ENCODE results near the gene TIMP3.

The TIMP3 gene

DNA sequence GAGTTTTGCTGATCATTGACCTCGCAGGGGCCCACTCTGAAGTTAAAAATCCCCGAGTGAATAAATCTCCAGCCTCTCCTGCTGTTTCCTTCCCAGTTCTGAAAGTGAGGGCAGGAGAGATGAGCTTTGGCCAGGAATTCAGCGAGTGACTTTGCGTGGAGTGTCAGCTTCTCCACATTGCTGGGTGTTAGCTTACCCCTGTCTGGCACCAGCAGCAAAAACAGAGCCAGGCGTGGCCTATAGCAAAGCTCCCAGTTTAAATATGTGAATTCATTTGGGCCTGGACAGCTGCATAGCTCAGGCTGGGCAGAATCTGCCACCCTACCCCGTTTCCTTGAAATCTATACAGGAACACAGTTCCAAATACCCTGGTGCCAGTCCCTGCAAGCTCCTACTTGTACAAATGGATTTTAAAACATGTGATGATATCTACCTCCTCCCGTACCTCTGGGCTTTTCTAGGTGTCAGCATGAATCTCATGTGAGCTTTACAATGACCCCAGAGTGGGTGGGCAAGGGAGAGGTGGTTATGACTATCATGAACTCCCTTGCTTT, 25.6 kb downstream of the TIMP3 start:
- H3K4me1 Mint-ChIP-seq (ENCODE audit: low read depth) = peaks cover 5% of the 10 kb centered on the region
- no peaks in the 10 kb centered on the region for H3K36me3 Mint-ChIP-seq (ENCODE audit: low read depth)
- H3K4me3 Mint-ChIP-seq = no peak overlapping the region
- no peaks in the 10 kb centered on the region for H3K9me3 Mint-ChIP-seq
- no peaks in the 10 kb centered on the region for H3K27me3 Mint-ChIP-seq
- H3K27ac Mint-ChIP-seq = no peak overlapping the region

DNA sequence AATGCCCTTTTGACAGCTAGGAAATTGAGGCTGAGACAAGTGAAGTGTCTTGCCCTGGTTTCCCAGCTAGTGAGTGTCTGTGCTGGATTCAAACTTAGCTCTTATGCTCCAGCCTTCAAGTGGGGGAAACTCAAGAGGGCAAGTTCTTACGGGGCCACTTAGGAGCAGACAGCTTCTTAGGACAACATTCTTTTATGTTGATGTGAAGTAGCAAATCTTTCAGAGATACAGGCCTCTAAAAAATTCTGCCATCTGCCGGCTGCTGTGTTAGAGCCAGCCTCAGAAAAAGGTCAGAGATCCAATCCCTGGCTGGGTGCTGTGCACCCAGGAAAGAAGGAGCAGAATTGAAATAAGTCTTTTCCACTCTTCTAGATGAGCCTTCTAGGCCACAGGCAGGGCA, 26.6 kb downstream of the TIMP3 start:
- Mint-ChIP-seq H3K27ac (no peak overlapping the region), H3K9me3 (no peaks in the 10 kb centered on the region), H3K4me3 (no peak overlapping the region), H3K4me1 (ENCODE audit: low read depth) (peaks cover 10% of the 10 kb centered on the region), H3K27me3 (no peaks in the 10 kb centered on the region), H3K36me3 (ENCODE audit: low read depth) (no peaks in the 10 kb centered on the region)

DNA sequence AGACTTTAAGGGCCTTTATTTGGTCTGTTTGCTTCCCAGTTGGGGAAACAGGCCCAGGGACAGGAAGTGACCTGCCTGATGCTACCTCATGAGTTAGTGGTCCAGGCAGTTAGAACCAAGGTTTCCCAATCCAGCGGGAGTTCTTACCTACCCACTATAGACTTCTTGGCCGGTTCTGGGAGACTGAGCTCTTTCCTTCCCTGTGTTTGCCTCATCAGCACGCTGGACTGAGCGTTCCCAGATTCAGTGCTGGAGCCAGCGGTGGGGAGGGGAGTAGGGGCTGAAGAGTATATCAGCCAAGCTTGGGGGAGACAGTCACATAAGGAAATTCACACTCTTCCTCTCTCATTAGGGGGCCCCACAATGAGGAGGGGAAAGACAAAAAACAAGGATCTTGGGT, 27.1 kb downstream of the TIMP3 start:
- Mint-ChIP-seq H3K27me3 (no peaks in the 10 kb centered on the region), H3K4me3 (no peak overlapping the region)

DNA sequence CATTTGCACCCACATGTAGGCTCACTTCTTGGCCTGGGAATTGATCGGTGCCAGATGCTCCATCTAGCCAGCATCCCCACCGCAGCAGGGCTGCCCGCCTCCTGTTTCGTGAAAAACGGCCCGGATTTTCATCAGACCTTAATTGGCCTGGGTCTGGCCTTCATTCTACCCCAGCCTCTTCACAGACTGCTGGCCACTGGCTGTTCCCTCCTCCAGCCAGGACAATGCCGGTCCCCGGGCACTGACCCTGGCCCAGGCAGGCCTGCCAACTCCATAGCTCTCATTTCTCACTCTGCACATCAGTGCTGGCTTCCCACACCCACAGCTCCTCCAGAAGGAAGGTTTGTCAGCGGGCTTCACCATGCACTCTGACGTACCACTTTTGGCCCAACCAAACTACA, 27.9 kb downstream of the TIMP3 start:
- Mint-ChIP-seq H3K27ac (no peak overlapping the region), H3K4me3 (no peak overlapping the region), H3K27me3 (no peaks in the 10 kb centered on the region), H3K4me1 (ENCODE audit: low read depth) (peaks cover 10% of the 10 kb centered on the region), H3K9me3 (no peaks in the 10 kb centered on the region), H3K36me3 (ENCODE audit: low read depth) (no peaks in the 10 kb centered on the region)

More for the DNA sequence above, 27.1 kb downstream of the TIMP3 start:
- H3K4me1 Mint-ChIP-seq (ENCODE audit: low read depth) = peaks cover 10% of the 10 kb centered on the region
- H3K27ac Mint-ChIP-seq = no peak overlapping the region
- no peaks in the 10 kb centered on the region for H3K9me3 Mint-ChIP-seq
- H3K36me3 Mint-ChIP-seq (ENCODE audit: low read depth) = no peaks in the 10 kb centered on the region

DNA sequence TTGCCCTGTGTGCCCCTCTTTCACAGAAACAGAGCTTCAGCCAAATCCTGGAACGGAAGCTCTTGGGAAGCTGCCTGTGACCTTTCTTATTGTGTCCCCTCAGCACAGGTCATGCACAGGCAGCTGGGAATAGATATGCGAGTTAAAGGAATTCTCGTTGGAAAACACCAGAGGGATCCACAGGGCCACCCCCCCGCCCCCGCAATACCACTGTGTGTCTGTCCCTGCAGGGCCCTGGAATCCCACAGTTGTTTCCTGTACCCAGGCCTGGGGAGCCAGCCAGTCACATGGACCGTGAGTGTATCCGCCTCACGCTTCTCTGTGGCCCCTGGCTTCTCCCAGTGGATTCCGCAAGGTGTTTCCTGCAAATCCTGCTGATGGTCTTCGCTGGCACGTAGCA, 29.0 kb downstream of the TIMP3 start:
- no peaks in the 10 kb centered on the region for H3K9me3 Mint-ChIP-seq
- no peaks in the 10 kb centered on the region for H3K36me3 Mint-ChIP-seq (ENCODE audit: low read depth)
- H3K27ac Mint-ChIP-seq = no peak overlapping the region
- H3K27me3 Mint-ChIP-seq = no peaks in the 10 kb centered on the region
- H3K4me1 Mint-ChIP-seq (ENCODE audit: low read depth) = peaks cover 10% of the 10 kb centered on the region
- H3K4me3 Mint-ChIP-seq = no peak overlapping the region

DNA sequence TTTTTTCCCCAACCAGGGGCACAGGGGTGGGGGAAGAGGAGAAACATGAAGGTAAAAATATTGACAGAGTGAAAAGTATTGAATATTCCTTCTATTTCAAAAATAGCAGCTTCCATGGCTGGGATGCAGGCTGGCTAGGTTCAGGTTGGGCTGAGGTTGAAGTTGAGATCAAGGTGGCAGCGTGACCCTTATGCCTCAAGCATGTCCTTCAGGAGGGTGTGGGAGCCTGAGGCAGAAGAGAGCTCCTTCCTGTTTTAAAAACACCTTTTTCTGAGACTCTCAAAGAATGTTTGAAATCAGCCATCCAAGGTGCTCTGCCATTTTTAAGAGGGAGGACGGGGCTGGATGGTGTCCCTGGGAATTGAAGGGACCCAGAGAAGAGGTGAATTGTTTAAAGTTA, 29.5 kb downstream of the TIMP3 start:
- no peak overlapping the region for H3K27ac Mint-ChIP-seq
- H3K9me3 Mint-ChIP-seq = no peaks in the 10 kb centered on the region
- peaks cover 10% of the 10 kb centered on the region for H3K4me1 Mint-ChIP-seq (ENCODE audit: low read depth)
- no peaks in the 10 kb centered on the region for H3K27me3 Mint-ChIP-seq
- H3K36me3 Mint-ChIP-seq (ENCODE audit: low read depth) = no peaks in the 10 kb centered on the region
- no peak overlapping the region for H3K4me3 Mint-ChIP-seq

DNA sequence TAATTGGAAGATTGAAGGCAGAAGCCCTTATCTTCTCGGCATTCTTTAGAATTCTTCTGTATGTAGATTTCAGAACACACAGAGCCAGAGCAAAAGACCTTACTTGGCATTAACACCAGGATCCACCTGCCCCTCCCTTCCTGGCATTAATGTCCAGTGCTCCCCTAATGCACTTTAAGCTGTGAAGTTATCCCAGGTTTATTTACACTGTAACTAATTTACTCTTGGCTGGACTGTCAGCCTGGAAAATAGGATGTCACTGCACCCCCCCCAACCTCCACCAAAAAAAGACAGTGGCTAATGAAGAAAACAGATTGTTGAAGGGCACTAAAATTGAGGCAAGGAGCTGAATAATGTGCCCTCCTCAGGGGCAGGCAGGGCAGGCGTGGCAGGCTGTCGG, 30.1 kb downstream of the TIMP3 start:
- Mint-ChIP-seq H3K27me3 (no peaks in the 10 kb centered on the region), H3K4me1 (ENCODE audit: low read depth) (peaks cover 10% of the 10 kb centered on the region), H3K9me3 (no peaks in the 10 kb centered on the region), H3K36me3 (ENCODE audit: low read depth) (no peaks in the 10 kb centered on the region), H3K27ac (no peak overlapping the region), H3K4me3 (no peak overlapping the region)

DNA sequence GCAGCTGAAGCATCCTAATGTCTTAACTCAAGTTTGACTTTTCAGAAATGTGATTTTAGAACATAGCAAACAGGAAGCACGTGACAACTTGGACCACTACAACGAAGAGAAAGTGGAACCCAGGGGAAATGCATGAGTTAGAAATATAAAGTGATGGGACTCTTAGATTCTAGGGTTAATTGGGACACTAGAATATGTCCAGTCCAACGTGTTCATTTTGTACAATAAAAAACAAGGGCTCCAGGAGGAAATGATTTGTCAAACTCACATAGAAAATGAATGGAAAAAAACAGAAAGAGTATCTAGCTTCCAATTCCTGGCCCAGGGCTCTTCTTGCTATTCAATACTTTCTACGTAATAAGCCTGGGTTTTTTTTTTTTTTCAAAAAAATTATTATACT, 30.7 kb downstream of the TIMP3 start:
- Mint-ChIP-seq H3K36me3 (ENCODE audit: low read depth) (no peaks in the 10 kb centered on the region), H3K27me3 (no peaks in the 10 kb centered on the region), H3K4me3 (no peak overlapping the region), H3K27ac (no peak overlapping the region), H3K4me1 (ENCODE audit: low read depth) (peaks cover 10% of the 10 kb centered on the region), H3K9me3 (no peaks in the 10 kb centered on the region)

DNA sequence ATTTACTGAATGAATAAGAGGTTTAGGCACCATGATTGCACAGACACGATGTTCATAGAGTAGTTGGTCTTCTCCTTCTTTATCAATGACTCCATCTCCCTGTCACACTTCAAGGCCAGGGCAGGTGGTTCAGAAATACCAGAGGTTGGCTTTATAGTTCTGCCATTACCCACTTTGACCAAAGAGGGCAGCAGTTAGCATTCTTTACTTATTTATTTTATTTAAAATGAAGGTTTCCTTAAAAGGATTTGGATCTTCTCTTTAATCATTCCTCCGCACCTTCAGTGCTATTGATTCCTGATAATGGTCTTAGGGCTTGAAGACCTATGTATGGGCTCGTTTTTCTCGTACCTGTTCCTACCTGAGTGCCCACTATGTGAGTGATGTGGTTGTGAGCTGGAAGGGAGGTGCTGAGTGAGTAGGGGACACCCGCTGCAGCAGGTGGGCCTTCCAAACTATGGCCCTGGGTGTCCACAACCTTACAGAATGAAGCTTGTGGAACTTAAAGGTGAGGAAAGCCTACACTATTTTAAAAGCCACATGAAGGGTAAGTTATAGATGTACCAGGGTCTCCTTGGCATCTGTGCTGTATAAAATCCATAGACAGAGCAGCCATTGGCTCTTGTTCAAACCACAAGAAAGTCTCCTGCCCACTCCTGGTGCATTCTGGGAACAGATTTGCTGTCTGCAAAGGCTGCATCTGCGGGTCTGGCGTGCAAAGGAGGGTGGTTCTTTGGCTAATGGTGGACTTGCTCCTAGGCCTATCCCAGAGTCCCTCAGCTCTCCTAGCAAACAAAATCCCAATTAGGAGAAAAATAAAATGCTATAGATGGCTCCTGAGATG, 35.0 kb downstream of the TIMP3 start:
- H3K27me3 Mint-ChIP-seq = no peaks in the 10 kb centered on the region
- H3K27ac Mint-ChIP-seq = no peak overlapping the region
- no peaks in the 10 kb centered on the region for H3K36me3 Mint-ChIP-seq (ENCODE audit: low read depth)
- H3K4me3 Mint-ChIP-seq = no peak overlapping the region
- peaks cover 10% of the 10 kb centered on the region for H3K4me1 Mint-ChIP-seq (ENCODE audit: low read depth)
- H3K9me3 Mint-ChIP-seq = no peaks in the 10 kb centered on the region

DNA sequence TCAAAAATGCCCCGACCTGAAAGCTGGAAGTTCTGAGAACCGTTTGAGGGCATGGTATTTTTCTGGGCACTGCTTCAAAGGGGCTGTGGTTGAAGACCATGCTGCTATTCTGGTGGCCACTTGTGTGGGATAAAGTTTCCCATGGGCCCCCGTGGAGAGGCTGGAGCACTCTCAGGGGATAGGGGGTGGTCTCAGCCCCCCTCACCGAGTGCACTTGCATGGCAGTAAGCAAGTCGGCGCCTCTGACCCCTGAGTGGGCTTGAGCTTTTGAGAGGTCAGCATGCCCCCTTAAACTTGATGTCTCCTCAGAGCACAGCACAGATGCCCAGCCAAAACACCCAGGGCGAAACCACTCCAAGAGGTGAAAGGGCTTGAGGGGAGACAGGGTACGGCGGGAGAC, 35.6 kb downstream of the TIMP3 start:
- H3K4me3 Mint-ChIP-seq = no peak overlapping the region
- H3K36me3 Mint-ChIP-seq (ENCODE audit: low read depth) = no peaks in the 10 kb centered on the region
- no peaks in the 10 kb centered on the region for H3K9me3 Mint-ChIP-seq
- no peak overlapping the region for H3K27ac Mint-ChIP-seq
- H3K4me1 Mint-ChIP-seq (ENCODE audit: low read depth) = peaks cover 5% of the 10 kb centered on the region
- no peaks in the 10 kb centered on the region for H3K27me3 Mint-ChIP-seq

DNA sequence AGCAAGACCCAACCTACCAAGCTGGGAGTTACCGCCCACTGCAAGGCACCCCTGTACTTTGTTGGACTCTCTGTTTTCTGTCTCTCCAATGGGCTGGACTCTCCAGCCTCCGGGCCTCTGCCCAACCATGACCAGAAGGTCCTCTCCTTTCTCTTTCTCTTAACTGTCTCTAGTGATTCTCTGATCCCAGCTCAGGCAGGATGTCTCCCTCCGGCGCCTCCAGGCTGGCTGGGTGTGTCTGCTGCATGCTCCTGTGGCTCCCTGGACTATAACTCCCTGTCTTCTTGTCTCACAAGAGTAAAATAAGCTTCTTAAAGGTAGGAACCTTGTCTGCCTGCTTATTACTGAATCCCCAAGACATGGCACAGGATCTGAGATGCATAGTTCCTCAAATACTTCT, 36.3 kb downstream of the TIMP3 start:
- Mint-ChIP-seq H3K27ac (no peak overlapping the region), H3K9me3 (no peaks in the 10 kb centered on the region), H3K4me3 (no peak overlapping the region), H3K27me3 (no peaks in the 10 kb centered on the region), H3K4me1 (ENCODE audit: low read depth) (peaks cover under 1% of the 10 kb centered on the region), H3K36me3 (ENCODE audit: low read depth) (no peaks in the 10 kb centered on the region)

DNA sequence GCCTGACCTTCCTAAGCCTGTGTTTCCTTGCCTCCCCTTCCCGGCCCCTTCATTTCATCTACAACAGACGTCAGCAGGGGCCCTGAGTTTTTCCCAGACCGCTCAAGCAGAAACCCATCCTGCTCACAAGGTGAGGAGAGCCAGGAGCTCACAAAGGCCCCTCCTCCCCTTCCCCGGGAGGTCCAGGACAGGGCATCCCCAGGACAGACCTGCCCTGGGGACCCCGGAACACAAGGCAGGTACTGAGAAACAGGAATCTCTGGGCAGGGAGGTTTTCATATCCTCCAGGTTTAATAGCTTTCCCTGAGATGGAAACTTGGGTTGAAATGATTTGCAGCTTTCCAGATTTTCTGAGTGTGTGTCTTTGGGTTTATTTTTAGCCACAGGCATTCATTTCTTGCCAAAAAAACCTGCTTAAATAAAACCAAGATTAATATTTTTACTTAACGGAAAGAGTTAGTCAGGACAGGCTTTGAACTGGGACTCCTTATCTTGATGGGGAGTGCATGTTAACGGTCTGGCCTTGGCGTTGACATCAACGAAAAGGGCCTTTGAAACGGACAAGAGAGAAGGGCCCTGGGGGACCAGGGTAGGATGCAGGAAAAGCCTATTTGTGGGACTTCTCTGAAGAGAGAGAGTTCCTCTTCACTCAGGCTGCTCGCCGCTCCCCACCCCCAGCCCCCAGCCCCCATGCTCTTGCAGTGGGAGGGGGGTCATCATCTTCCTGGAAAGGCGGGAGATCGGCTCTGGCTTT, 38.5 kb downstream of the TIMP3 start:
- Mint-ChIP-seq H3K9me3 (no peaks in the 10 kb centered on the region), H3K4me3 (no peak overlapping the region), H3K27ac (no peak overlapping the region), H3K36me3 (ENCODE audit: low read depth) (no peaks in the 10 kb centered on the region), H3K27me3 (no peaks in the 10 kb centered on the region), H3K4me1 (ENCODE audit: low read depth) (no peaks in the 10 kb centered on the region)

DNA sequence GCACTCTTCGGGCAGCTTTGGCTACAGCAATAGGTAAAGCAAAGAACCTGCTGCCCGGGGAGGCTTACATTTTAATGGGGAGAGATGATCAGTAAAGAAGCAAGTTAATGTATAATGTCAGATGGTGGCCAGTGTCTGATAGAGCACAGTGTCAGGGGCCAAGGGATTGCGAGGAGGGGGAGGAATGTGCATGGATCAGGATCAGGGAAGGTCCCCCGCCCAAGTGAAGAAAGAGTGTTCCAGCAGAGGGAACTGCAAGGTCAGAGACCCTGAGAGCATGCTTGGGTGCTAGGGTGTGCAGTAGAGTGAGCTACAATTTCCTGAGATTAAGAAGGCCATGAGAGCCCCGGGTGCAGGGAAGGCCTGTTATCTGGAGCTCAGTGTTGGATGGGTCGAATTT, 39.7 kb downstream of the TIMP3 start:
- no peaks in the 10 kb centered on the region for H3K36me3 Mint-ChIP-seq (ENCODE audit: low read depth)
- no peak overlapping the region for H3K27ac Mint-ChIP-seq
- H3K4me1 Mint-ChIP-seq (ENCODE audit: low read depth) = no peaks in the 10 kb centered on the region
- no peak overlapping the region for H3K4me3 Mint-ChIP-seq
- no peaks in the 10 kb centered on the region for H3K9me3 Mint-ChIP-seq
- no peaks in the 10 kb centered on the region for H3K27me3 Mint-ChIP-seq

DNA sequence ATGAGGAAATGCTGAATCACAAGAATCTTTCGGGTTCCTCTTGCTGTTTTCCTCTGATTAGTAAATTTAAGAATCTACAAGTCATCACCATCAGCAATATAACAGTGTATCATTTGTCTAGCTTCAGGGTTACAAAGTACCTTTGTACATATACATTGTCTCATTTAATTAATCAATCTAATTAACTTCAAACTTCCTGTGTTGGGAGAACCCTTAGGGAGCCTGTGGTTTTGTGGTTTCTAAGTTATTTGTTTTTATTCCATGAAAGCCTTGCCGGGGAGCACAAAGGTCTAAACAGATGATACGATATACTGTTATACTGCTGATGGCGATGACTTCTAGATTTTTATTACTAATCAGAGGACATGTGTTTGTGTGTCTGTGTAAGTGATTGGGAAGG, 41.0 kb downstream of the TIMP3 start:
- Mint-ChIP-seq H3K4me1 (ENCODE audit: low read depth) (no peaks in the 10 kb centered on the region), H3K27me3 (no peaks in the 10 kb centered on the region), H3K27ac (no peak overlapping the region), H3K9me3 (no peaks in the 10 kb centered on the region), H3K4me3 (no peak overlapping the region), H3K36me3 (ENCODE audit: low read depth) (no peaks in the 10 kb centered on the region)

DNA sequence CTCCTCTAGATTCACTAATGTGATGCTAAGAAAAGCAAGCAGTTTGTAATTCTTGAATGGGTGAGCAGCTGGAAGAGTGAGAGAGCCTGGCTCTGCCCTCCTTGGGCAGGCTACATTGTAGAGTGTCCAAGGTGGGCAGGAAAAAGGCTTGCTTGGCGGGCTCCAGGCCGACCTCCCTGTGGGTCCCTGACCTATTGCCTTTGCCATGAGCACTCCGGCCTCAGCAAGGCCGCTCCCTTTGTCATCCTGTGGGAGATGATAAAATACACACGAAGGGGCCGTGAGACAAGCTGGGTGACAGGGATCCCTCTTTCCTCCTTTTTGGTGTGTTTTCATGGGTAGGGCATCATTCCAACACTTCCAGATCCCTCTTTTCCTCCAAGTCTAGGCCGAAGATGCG, 41.8 kb downstream of the TIMP3 start:
- no peaks in the 10 kb centered on the region for H3K4me1 Mint-ChIP-seq (ENCODE audit: low read depth)
- no peak overlapping the region for H3K4me3 Mint-ChIP-seq
- no peaks in the 10 kb centered on the region for H3K9me3 Mint-ChIP-seq
- no peak overlapping the region for H3K27ac Mint-ChIP-seq
- H3K36me3 Mint-ChIP-seq (ENCODE audit: low read depth) = no peaks in the 10 kb centered on the region
- no peaks in the 10 kb centered on the region for H3K27me3 Mint-ChIP-seq

Data from stimulated activated naive CD8-positive, alpha-beta T cell treated with anti-CD3 and anti-CD28 coated beads, Interleukin-15, Interleukin-2, amounts not matched to agents 100 ng/mL and 50 ng/mL, for 24 hours (primary cell).